Measurements from ENCODE around the gene ZNF43.

GRCh38 chr19:21848706-21849105 lies 12.7 kb upstream of the ZNF43 start:
- no peak for TF ChIP-seq POLR2A (IDR thresholded peaks at IDR 0.05)
- TF ChIP-seq CTCF (IDR thresholded peaks at IDR 0.05) = no peak

All from tibial nerve (tissue), 3 donors.